ENCODE results near the gene CDKN2B. TPM values are rescaled to one million over a fixed set of nuclear protein-coding genes. Genes with fewer than 3 reads are reported as not detected.
"Not testable (repeated sequence)": the region's sequence is repeated elsewhere in the genome, so short reads cannot be mapped to it uniquely, and the experiment has no call there.

CDKN2B gene, protein sequence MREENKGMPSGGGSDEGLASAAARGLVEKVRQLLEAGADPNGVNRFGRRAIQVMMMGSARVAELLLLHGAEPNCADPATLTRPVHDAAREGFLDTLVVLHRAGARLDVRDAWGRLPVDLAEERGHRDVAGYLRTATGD
- total RNA-seq, result under 1 TPM in 2 of 3 donors, not detected in 1; 0.16 to 0.30 TPM
- 0.43 TPM for total RNA-seq (2013)

DNA sequence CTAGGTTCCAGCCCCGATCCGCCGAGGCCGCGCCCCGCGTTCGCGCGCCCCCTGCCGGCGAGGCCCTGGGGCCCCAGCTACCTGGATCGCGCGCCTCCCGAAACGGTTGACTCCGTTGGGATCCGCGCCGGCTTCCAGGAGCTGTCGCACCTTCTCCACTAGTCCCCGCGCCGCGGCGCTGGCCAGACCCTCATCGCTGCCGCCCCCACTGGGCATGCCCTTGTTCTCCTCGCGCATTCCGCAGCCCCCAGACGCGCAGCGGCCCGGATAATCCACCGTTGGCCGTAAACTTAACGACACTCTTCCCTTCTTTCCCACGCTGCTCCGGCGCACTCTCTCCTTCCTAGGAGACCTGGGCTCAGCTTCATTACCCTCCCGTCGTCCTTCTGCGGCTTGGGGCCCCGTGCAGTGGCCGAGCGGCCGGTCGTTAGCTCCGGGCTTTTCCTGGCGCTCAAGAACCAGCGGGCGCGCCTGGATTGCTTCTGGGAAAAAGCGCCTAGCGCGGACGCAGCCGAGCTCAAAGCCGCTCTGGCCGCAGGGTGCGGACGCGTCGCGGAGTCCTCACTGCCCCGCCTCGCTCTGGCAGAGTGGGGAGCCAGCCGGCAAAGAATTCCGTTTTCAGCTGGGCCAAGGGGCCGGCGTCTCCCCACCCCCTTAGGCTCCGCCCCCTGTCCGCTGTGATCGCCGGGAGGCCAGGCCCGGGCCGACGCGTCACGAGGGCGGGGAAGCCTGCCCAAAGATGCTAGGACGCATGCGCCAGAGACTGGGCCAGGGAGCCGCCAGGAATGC is at the start of gene CDKN2B:
TSS of gene CDKN2B (minus strand) at position 589 of the 789 bp plus-strand sequence. CDS start at position 237, 352 bp downstream.
- intact Hi-C loops (cut with micrococcal nuclease), result loop anchor here (1.0 to 5.0 kb wide), 2 partner anchors 42 to 195 kb away; no protein-coding TSS in a partner anchor
- Mint-ChIP-seq H3K9me3 (no peaks in the 10 kb centered on the region), H3K36me3 (no peaks in the 10 kb centered on the region), H3K4me3 (peak within 1 kb of the TSS; percentile 89), H3K4me1 (peaks cover 21 to 32% of the 10 kb centered on the region in 2 donors), H3K27me3 (ENCODE audit: low read depth in 2 of 2) (peaks cover 40 to 42% of the 10 kb centered on the region in 2 donors), H3K27ac (peak within 1 kb of the TSS in 1 of 2 donors; percentile 45)
- ATAC-seq, result peak; percentile 72 to 81 (median 79)
- Histone ChIP-seq H3K9me3 (ENCODE audit: control insufficient read depth, insufficient read depth, low read length) (no peaks in the 10 kb centered on the region), H3K4me3 (ENCODE audit: low read length) (peak within 1 kb of the TSS; percentile 72), H3K27ac (ENCODE audit: low read length) (no peak within 1 kb of the TSS), H3K27me3 (ENCODE audit: control insufficient read depth, insufficient read depth, low read length) (peaks cover 61% of the 10 kb centered on the region), H3K4me1 (ENCODE audit: control insufficient read depth, insufficient read depth, low read length) (peaks cover 23% of the 10 kb centered on the region), H3K36me3 (ENCODE audit: control insufficient read depth, insufficient read depth, low read length) (no peaks in the 10 kb centered on the region)
- DNase-seq, result peak; percentile 68 to 82
- WGBS (ENCODE audit: insufficient coverage), result 3% methylated on average over 86 of the region's 86 CpGs
- TF ChIP-seq, protein P1, sequence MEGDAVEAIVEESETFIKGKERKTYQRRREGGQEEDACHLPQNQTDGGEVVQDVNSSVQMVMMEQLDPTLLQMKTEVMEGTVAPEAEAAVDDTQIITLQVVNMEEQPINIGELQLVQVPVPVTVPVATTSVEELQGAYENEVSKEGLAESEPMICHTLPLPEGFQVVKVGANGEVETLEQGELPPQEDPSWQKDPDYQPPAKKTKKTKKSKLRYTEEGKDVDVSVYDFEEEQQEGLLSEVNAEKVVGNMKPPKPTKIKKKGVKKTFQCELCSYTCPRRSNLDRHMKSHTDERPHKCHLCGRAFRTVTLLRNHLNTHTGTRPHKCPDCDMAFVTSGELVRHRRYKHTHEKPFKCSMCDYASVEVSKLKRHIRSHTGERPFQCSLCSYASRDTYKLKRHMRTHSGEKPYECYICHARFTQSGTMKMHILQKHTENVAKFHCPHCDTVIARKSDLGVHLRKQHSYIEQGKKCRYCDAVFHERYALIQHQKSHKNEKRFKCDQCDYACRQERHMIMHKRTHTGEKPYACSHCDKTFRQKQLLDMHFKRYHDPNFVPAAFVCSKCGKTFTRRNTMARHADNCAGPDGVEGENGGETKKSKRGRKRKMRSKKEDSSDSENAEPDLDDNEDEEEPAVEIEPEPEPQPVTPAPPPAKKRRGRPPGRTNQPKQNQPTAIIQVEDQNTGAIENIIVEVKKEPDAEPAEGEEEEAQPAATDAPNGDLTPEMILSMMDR (IDR thresholded peaks at IDR 0.05), result peak; percentile 95

DNA sequence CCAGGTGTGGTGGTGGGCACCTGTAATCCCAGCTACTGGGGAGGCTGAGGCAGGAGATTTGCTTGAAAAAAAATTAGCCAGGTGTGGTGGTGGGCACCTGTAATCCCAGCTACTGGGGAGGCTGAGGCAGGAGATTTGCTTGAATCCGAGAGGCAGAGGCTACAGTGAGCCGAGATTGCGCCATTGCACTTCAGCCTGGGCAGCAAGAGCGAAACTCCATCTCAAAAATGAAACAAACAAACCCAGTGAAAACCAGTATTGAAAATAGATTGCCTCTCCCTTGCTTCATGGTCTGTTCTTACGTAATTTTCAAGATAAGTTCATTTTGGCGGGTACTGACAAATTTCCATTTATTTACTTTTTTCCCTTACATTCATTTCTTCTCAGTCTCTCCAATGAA is 48.9 kb upstream of the CDKN2B start:
- H3K4me3 ChIP-seq (ENCODE audit: low read length); H3K4me1 Mint-ChIP-seq; H3K9me3 ChIP-seq (ENCODE audit: control insufficient read depth, insufficient read depth, low read length); H3K27me3 ChIP-seq (ENCODE audit: control insufficient read depth, insufficient read depth, low read length); H3K27me3 Mint-ChIP-seq (ENCODE audit: low read depth in 2 of 2); H3K9me3 Mint-ChIP-seq; intact Hi-C loops (cut with micrococcal nuclease); H3K4me3 Mint-ChIP-seq; DNase-seq; ATAC-seq; H3K27ac Mint-ChIP-seq; H3K27ac ChIP-seq (ENCODE audit: low read length); H3K36me3 Mint-ChIP-seq; H3K36me3 ChIP-seq (ENCODE audit: control insufficient read depth, insufficient read depth, low read length); H3K4me1 ChIP-seq (ENCODE audit: control insufficient read depth, insufficient read depth, low read length): not testable (repeated sequence)
- WGBS (ENCODE audit: insufficient coverage), result 98% methylated on average over 6 of the region's 6 CpGs

DNA sequence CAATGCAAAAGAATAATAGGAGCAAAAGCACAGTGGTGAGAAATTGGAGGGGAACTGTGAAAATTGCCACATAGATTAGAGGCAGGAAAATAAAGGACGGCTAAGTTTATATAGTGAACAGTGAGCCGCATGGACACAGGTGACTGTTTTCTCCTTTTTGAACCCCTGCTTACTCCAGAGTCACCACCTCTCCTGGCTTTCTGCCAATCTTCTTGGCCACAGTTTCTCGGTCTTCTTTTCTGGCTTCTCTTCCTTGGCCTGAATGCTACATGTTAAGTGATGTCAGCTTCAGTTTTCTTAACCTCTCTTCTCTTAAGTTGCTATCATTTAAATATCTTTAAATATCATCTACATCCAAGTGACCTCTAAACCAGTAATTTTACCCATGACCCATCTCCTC is 47.3 kb upstream of the CDKN2B start:
- Mint-ChIP-seq H3K4me3 (no peak overlapping the region), H3K27ac (no peak overlapping the region), H3K36me3 (no peaks in the 10 kb centered on the region), H3K9me3 (no peaks in the 10 kb centered on the region), H3K27me3 (ENCODE audit: low read depth in 2 of 2) (peaks cover 0 to 4% of the 10 kb centered on the region in 2 donors), H3K4me1 (peaks cover 1 to 8% of the 10 kb centered on the region in 2 donors)
- H3K4me3 ChIP-seq (ENCODE audit: low read length), result no peak overlapping the region
- 73% methylated on average over 3 of the region's 3 CpGs for WGBS (ENCODE audit: insufficient coverage)
- DNase-seq (no peak), ATAC-seq (no peak)
- intact Hi-C loops (cut with micrococcal nuclease), result no loop called here
- TF ChIP-seq, protein P1 (IDR thresholded peaks at IDR 0.05), result no peak
- no peaks in the 10 kb centered on the region for H3K36me3 ChIP-seq (ENCODE audit: control insufficient read depth, insufficient read depth, low read length)
- H3K27ac ChIP-seq (ENCODE audit: low read length), result no peak overlapping the region
- no peaks in the 10 kb centered on the region for H3K27me3 ChIP-seq (ENCODE audit: control insufficient read depth, insufficient read depth, low read length)
- no peaks in the 10 kb centered on the region for H3K4me1 ChIP-seq (ENCODE audit: control insufficient read depth, insufficient read depth, low read length)
- H3K9me3 ChIP-seq (ENCODE audit: control insufficient read depth, insufficient read depth, low read length), result no peaks in the 10 kb centered on the region

DNA sequence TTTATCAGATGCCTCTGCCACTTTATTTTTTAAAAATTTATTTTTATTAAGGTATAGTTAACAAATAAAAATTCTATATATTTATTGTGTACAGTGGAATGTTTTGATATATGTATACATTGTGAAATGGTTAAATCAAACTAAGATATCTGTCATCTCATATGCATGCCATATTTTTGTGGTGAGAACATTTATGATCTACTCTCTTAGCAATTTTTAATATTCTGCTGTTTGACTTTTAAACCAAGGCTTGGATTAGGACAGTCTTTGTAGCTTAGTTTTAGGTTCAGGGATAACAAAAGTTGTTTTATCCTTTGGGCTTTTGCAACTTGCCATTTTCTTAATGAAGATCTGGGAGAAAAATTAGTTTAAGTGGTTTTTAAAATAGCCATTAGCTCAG is 46.0 kb upstream of the CDKN2B start:
- Mint-ChIP-seq H3K27ac (no peak overlapping the region), H3K36me3 (no peaks in the 10 kb centered on the region), H3K9me3 (no peaks in the 10 kb centered on the region), H3K4me3 (no peak overlapping the region), H3K4me1 (peaks cover 11 to 17% of the 10 kb centered on the region in 2 donors), H3K27me3 (ENCODE audit: low read depth in 2 of 2) (no peaks in the 10 kb centered on the region)
- Histone ChIP-seq H3K27me3 (ENCODE audit: control insufficient read depth, insufficient read depth, low read length) (no peaks in the 10 kb centered on the region), H3K36me3 (ENCODE audit: control insufficient read depth, insufficient read depth, low read length) (no peaks in the 10 kb centered on the region), H3K27ac (ENCODE audit: low read length) (no peak overlapping the region), H3K9me3 (ENCODE audit: control insufficient read depth, insufficient read depth, low read length) (no peaks in the 10 kb centered on the region), H3K4me1 (ENCODE audit: control insufficient read depth, insufficient read depth, low read length) (peaks cover 5% of the 10 kb centered on the region), H3K4me3 (ENCODE audit: low read length) (no peak overlapping the region)
- ATAC-seq (no peak), DNase-seq (no peak)
- intact Hi-C loops (cut with micrococcal nuclease), result no loop called here
- TF ChIP-seq, protein P1 (IDR thresholded peaks at IDR 0.05), result no peak

All from natural killer cell (primary cell).